Measurements from ENCODE around the gene ACACA. TPM values are rescaled to one million over a fixed set of nuclear protein-coding genes. Genes with fewer than 3 reads are reported as not detected.

Gene ACACA
- total and polyA plus RNA-seq, 2 donors (not counting 3 experiments of a cell fraction or from before 2014, with no cell fraction given), result 55.3 to 124 TPM

DNA sequence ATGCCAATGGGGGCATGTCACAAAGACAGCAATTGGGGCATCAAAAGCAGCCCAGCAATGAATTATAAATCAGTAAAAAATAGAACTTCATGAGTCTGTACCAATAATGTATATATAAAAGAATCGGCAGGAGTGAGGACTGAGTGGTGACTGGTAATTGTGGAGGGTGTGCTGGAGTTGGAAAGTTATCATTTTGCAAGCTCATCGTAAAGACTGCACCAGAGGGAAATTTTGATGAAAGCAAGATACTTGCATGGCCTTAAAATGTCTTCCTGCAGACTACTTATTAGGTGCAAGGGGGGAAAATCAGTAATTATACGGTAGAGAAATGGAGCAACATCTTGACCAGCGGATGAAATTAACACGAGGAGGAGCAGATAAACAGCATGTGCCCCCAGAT is 319.0 kb downstream of the ACACA start:
- dilution Hi-C loops (cut with MboI; ENCODE audit: extremely low pct_ligation_motif_present, low sequenced_read_pairs), result no loop called here

DNA sequence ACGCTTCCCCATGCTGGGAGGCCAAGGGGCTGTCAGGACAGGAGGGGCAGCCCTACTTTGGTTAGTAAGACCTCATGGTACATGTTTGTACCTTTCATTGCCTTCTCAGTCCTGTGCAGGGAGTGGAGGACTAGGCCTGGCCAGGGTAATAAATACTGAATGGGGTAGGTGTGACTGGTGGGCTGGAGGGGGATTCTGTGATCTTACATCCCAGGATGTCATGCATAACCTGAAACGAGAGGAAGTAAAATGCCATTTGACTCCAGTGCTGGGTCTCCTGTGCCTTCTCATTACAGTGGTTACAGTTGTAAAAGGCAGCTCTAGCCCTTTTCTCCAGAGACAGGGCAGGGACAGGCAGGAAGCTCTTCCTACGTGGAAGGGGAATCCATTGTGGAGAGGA is 319.7 kb downstream of the ACACA start:
- ChIA-PET POLR2A (no interaction called here), CTCF (no interaction called here)
- Histone ChIP-seq H2AFZ (ENCODE audit: low read depth, low read length) (no peak overlapping the region), H4K20me1 (replicated peaks; ENCODE audit: control insufficient read depth, extremely low read depth, insufficient read depth, low read length) (no peaks in the 10 kb centered on the region), H3K4me3 (replicated peaks in 1 of 3; ENCODE audit: insufficient read depth in 1 of 3, low read depth in 1 of 3, low read length in 3 of 3) (no peak overlapping the region), H3K9me3 (replicated peaks; ENCODE audit: control insufficient read depth, insufficient read depth, low read length) (no peaks in the 10 kb centered on the region), H3K79me2 (ENCODE audit: control insufficient read depth, insufficient read depth, low read length) (no peaks in the 10 kb centered on the region), H3K27ac (ENCODE audit: insufficient read depth, low read depth, low read length) (no peak overlapping the region), H3K4me1 (ENCODE audit: control insufficient read depth, extremely low read depth, insufficient read depth, low read length) (peaks cover 10% of the 10 kb centered on the region), H3K27me3 (ENCODE audit: control insufficient read depth in 2 of 2, insufficient read depth in 2 of 2, low read length in 2 of 2) (no peaks in the 10 kb centered on the region), H3K4me2 (ENCODE audit: insufficient read depth, low read length) (no peak overlapping the region), H3K9ac (replicated peaks; ENCODE audit: extremely low read depth, insufficient read depth, low read length) (no peak overlapping the region), H3K36me3 (ENCODE audit: control insufficient read depth in 2 of 2, extremely low read depth in 1 of 2, insufficient read depth in 2 of 2, low read length in 2 of 2) (peaks cover 6 to 14% of the 10 kb centered on the region in 2 experiments), H3K9me1 (replicated peaks; ENCODE audit: control insufficient read depth, extremely low read depth, insufficient read depth, low read length) (no peaks in the 10 kb centered on the region)
- no TSS peak for BruUV-seq (replicated peaks)
- DNase-seq (ENCODE audit: low read depth, low spot score) (no peak), FAIRE-seq (no peak)
- TF ChIP-seq MYC (IDR thresholded peaks at IDR 0.05; ENCODE audit: low read depth, low read length), result no peak
- TF ChIP-seq, protein P1, sequence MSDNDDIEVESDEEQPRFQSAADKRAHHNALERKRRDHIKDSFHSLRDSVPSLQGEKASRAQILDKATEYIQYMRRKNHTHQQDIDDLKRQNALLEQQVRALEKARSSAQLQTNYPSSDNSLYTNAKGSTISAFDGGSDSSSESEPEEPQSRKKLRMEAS (IDR thresholded peaks at IDR 0.05; ENCODE audit: insufficient read depth, insufficient read length), result no peak
- no peak for TF ChIP-seq JUN (IDR thresholded peaks at IDR 0.05; ENCODE audit: borderline replicate concordance, insufficient read depth, insufficient read length, low read depth)
- no peak for TF ChIP-seq GATA2 (IDR thresholded peaks at IDR 0.05; ENCODE audit: insufficient read depth, insufficient read length, low read depth, low read length)
- TF ChIP-seq, protein P2, sequence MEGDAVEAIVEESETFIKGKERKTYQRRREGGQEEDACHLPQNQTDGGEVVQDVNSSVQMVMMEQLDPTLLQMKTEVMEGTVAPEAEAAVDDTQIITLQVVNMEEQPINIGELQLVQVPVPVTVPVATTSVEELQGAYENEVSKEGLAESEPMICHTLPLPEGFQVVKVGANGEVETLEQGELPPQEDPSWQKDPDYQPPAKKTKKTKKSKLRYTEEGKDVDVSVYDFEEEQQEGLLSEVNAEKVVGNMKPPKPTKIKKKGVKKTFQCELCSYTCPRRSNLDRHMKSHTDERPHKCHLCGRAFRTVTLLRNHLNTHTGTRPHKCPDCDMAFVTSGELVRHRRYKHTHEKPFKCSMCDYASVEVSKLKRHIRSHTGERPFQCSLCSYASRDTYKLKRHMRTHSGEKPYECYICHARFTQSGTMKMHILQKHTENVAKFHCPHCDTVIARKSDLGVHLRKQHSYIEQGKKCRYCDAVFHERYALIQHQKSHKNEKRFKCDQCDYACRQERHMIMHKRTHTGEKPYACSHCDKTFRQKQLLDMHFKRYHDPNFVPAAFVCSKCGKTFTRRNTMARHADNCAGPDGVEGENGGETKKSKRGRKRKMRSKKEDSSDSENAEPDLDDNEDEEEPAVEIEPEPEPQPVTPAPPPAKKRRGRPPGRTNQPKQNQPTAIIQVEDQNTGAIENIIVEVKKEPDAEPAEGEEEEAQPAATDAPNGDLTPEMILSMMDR (IDR thresholded peaks at IDR 0.05; ENCODE audit: extremely low read depth in 1 of 2, insufficient read depth in 1 of 2, low read depth in 1 of 2, low read length in 2 of 2), result no peak
- no peak for TF ChIP-seq POLR2A (IDR thresholded peaks at IDR 0.05; ENCODE audit: low read depth, low read length)
- TF ChIP-seq EZH2 (IDR thresholded peaks at IDR 0.05; ENCODE audit: borderline replicate concordance, low read depth, low read length, severe bottlenecking), result no peak
- no peak for TF ChIP-seq FOS (IDR thresholded peaks at IDR 0.05; ENCODE audit: borderline replicate concordance, insufficient read depth, low read length)
- TF ChIP-seq POLR2AphosphoS5 (IDR thresholded peaks at IDR 0.05; ENCODE audit: insufficient read depth, low read depth, low read length), result no peak
- intact Hi-C loops (cut with micrococcal nuclease), result no loop called here
- dilution Hi-C loops (cut with MboI; ENCODE audit: extremely low pct_ligation_motif_present, low sequenced_read_pairs), result no loop called here

More for the DNA sequence above, 319.0 kb downstream of the ACACA start:
- TF ChIP-seq, protein P1 (IDR thresholded peaks at IDR 0.05; ENCODE audit: insufficient read depth, insufficient read length), result no peak
- TF ChIP-seq GATA2 (IDR thresholded peaks at IDR 0.05; ENCODE audit: insufficient read depth, insufficient read length, low read depth, low read length) (no peak), JUN (IDR thresholded peaks at IDR 0.05; ENCODE audit: borderline replicate concordance, insufficient read depth, insufficient read length, low read depth) (no peak), POLR2A (IDR thresholded peaks at IDR 0.05; ENCODE audit: low read depth, low read length) (no peak), FOS (IDR thresholded peaks at IDR 0.05; ENCODE audit: borderline replicate concordance, insufficient read depth, low read length) (no peak), POLR2AphosphoS5 (IDR thresholded peaks at IDR 0.05; ENCODE audit: insufficient read depth, low read depth, low read length) (no peak), EZH2 (IDR thresholded peaks at IDR 0.05; ENCODE audit: borderline replicate concordance, low read depth, low read length, severe bottlenecking) (no peak)
- Histone ChIP-seq H3K9ac (replicated peaks; ENCODE audit: extremely low read depth, insufficient read depth, low read length) (no peak overlapping the region), H3K4me1 (ENCODE audit: control insufficient read depth, extremely low read depth, insufficient read depth, low read length) (peaks cover 10% of the 10 kb centered on the region), H3K36me3 (ENCODE audit: control insufficient read depth in 2 of 2, extremely low read depth in 1 of 2, insufficient read depth in 2 of 2, low read length in 2 of 2) (peaks cover 6 to 16% of the 10 kb centered on the region in 2 experiments), H3K27ac (ENCODE audit: insufficient read depth, low read depth, low read length) (no peak overlapping the region), H3K9me1 (replicated peaks; ENCODE audit: control insufficient read depth, extremely low read depth, insufficient read depth, low read length) (no peaks in the 10 kb centered on the region), H2AFZ (ENCODE audit: low read depth, low read length) (no peak overlapping the region), H3K9me3 (replicated peaks; ENCODE audit: control insufficient read depth, insufficient read depth, low read length) (no peaks in the 10 kb centered on the region), H3K27me3 (ENCODE audit: control insufficient read depth in 2 of 2, insufficient read depth in 2 of 2, low read length in 2 of 2) (no peaks in the 10 kb centered on the region), H4K20me1 (replicated peaks; ENCODE audit: control insufficient read depth, extremely low read depth, insufficient read depth, low read length) (no peaks in the 10 kb centered on the region), H3K4me2 (ENCODE audit: insufficient read depth, low read length) (no peak overlapping the region), H3K79me2 (ENCODE audit: control insufficient read depth, insufficient read depth, low read length) (no peaks in the 10 kb centered on the region), H3K4me3 (replicated peaks in 1 of 3; ENCODE audit: insufficient read depth in 1 of 3, low read depth in 1 of 3, low read length in 3 of 3) (no peak overlapping the region)
- BruUV-seq (replicated peaks), result no TSS peak
- no peak for DNase-seq (ENCODE audit: low read depth, low spot score)
- ChIA-PET POLR2A (no interaction called here), CTCF (no interaction called here)
- FAIRE-seq, result no peak
- intact Hi-C loops (cut with micrococcal nuclease), result no loop called here

Data from endothelial cell of umbilical vein (primary cell).